OCI-LY1 (cell line): ENCODE measurements around the gene MAP2K7.

ENCODE experiments used
- CTCF ChIP-seq: fragments of 200-600 bp; sonication (generic), shearing (Covaris generic); IDR thresholded peaks from 2 replicates; pipeline ENCODE4 v1.5.1; 2017; ENCODE audit warnings: mild to moderate bottlenecking, antibody characterized with exemption, low read length, moderate library complexity, mixed read lengths
- EZH2 ChIP-seq: fragments of 200-600 bp; sonication (generic), shearing (Covaris generic); IDR thresholded peaks from 2 replicates; pipeline ENCODE4 v1.8.0; 2017; ENCODE audit warnings: borderline replicate concordance, mixed run types, mild to moderate bottlenecking, antibody characterized with exemption, low read length, moderate library complexity, mixed read lengths

GRCh38 chr19:7888826-7889217 lies 14.9 kb upstream of the MAP2K7 start:
- TF ChIP-seq CTCF (no peak), EZH2 (no peak)
